ENCODE measurements around the gene MLLT3.

- TF ChIP-seq, protein P1, sequence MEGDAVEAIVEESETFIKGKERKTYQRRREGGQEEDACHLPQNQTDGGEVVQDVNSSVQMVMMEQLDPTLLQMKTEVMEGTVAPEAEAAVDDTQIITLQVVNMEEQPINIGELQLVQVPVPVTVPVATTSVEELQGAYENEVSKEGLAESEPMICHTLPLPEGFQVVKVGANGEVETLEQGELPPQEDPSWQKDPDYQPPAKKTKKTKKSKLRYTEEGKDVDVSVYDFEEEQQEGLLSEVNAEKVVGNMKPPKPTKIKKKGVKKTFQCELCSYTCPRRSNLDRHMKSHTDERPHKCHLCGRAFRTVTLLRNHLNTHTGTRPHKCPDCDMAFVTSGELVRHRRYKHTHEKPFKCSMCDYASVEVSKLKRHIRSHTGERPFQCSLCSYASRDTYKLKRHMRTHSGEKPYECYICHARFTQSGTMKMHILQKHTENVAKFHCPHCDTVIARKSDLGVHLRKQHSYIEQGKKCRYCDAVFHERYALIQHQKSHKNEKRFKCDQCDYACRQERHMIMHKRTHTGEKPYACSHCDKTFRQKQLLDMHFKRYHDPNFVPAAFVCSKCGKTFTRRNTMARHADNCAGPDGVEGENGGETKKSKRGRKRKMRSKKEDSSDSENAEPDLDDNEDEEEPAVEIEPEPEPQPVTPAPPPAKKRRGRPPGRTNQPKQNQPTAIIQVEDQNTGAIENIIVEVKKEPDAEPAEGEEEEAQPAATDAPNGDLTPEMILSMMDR (IDR thresholded peaks at IDR 0.05 in 4 of 5, conservative IDR thresholded peaks at IDR 0.05 in 1 of 5): no peak
- TF ChIP-seq POLR2A (IDR thresholded peaks at IDR 0.05): no peak
Observed at GRCh38 chr9:20387062-20387461, 235.2 kb downstream of the MLLT3 start.
